Activated naive CD4-positive, alpha-beta T cell treated with anti-CD3 and anti-CD28 coated beads, Interleukin-2, amount 10 ng/mL, durations not matched to agents 7 days and 5 days (primary cell): ENCODE results near the gene CMSS1.
"Not testable (repeated sequence)": the region's sequence is repeated elsewhere in the genome, so short reads cannot be mapped to it uniquely, and the experiment has no call there.

Experiments used
- CTCF ChIA-PET: fragments of 350-600 bp; sonication (Branson Sonifier 250); formaldehyde crosslinking; loops from one replicate; lab custom pipeline; 2021; ENCODE audit warnings: antibody characterized with exemption; lab: Charles Lee
- DNase-seq: peaks from one replicate; pipeline ENCODE4 v3.0.0-alpha.2; 2020
- H3K27ac Mint-ChIP-seq: one replicate; pipeline ENCODE4 v1.8.0; 2021; ENCODE audit warnings: mild to moderate bottlenecking, moderate library complexity, mixed read lengths
- H3K27me3 Mint-ChIP-seq: one replicate; pipeline ENCODE4 v1.8.0; 2021; ENCODE audit warnings: mild to moderate bottlenecking, mixed read lengths
- H3K36me3 Mint-ChIP-seq: one replicate; pipeline ENCODE4 v1.8.0; 2021; ENCODE audit warnings: mixed read lengths
- H3K4me1 Mint-ChIP-seq: one replicate; pipeline ENCODE4 v1.8.0; 2021; ENCODE audit warnings: mixed read lengths
- H3K4me3 Mint-ChIP-seq: one replicate; pipeline ENCODE4 v1.8.0; 2021; ENCODE audit warnings: mild to moderate bottlenecking, moderate library complexity, mixed read lengths
- H3K9me3 Mint-ChIP-seq: one replicate; pipeline ENCODE4 v1.8.0; 2021; ENCODE audit warnings: mixed read lengths

Gene CMSS1

GRCh38 chr3:99834211-99834957 is 16.7 kb downstream of the CMSS1 start:
- no peaks in the 10 kb centered on the region for H3K36me3 Mint-ChIP-seq
- no peaks in the 10 kb centered on the region for H3K4me1 Mint-ChIP-seq
- DNase-seq = no peak
- H3K27me3 Mint-ChIP-seq = no peaks in the 10 kb centered on the region
- H3K27ac Mint-ChIP-seq = no peak overlapping the region
- CTCF ChIA-PET = interaction anchor here (1.1 to 5.3 kb wide), 3 partner anchors 9 to 420 kb away, joined by 3 to 42 read pairs (median 6); no protein-coding TSS in a partner anchor
- H3K9me3 Mint-ChIP-seq = no peaks in the 10 kb centered on the region
- no peak overlapping the region for H3K4me3 Mint-ChIP-seq

GRCh38 chr3:99836681-99837080 is 19.0 kb downstream of the CMSS1 start:
- H3K36me3 Mint-ChIP-seq = no peaks in the 10 kb centered on the region
- CTCF ChIA-PET = interaction anchor here (1.6 kb wide), 1 partner anchor 417 kb away, joined by 6 read pairs; no protein-coding TSS in a partner anchor
- H3K4me1 Mint-ChIP-seq = no peaks in the 10 kb centered on the region
- no peak for DNase-seq
- no peaks in the 10 kb centered on the region for H3K9me3 Mint-ChIP-seq
- no peaks in the 10 kb centered on the region for H3K27me3 Mint-ChIP-seq
- no peak overlapping the region for H3K4me3 Mint-ChIP-seq
- H3K27ac Mint-ChIP-seq = no peak overlapping the region

GRCh38 chr3:99837715-99838114 is 20.1 kb downstream of the CMSS1 start:
- H3K36me3 Mint-ChIP-seq = no peaks in the 10 kb centered on the region
- no peak for DNase-seq
- H3K27me3 Mint-ChIP-seq = no peaks in the 10 kb centered on the region
- H3K9me3 Mint-ChIP-seq = no peaks in the 10 kb centered on the region
- no peak overlapping the region for H3K27ac Mint-ChIP-seq
- no peak overlapping the region for H3K4me3 Mint-ChIP-seq
- H3K4me1 Mint-ChIP-seq = no peaks in the 10 kb centered on the region
- CTCF ChIA-PET = interaction anchor here (1.6 kb wide), 1 partner anchor 416 kb away, joined by 6 read pairs; no protein-coding TSS in a partner anchor

- DNase-seq = no peak
- H3K27ac Mint-ChIP-seq = no peak overlapping the region
- H3K4me1 Mint-ChIP-seq = no peaks in the 10 kb centered on the region
- H3K36me3 Mint-ChIP-seq = no peaks in the 10 kb centered on the region
- no peaks in the 10 kb centered on the region for H3K27me3 Mint-ChIP-seq
- CTCF ChIA-PET = interaction anchor here (1.2 kb wide), 1 partner anchor 230 kb away, joined by 3 read pairs; no protein-coding TSS in a partner anchor
- no peaks in the 10 kb centered on the region for H3K9me3 Mint-ChIP-seq
- H3K4me3 Mint-ChIP-seq = no peak overlapping the region
These were observed 21.1 kb downstream of the CMSS1 start for GRCh38 chr3:99838755-99839154.

GRCh38 chr3:99839613-99840012 is 22.0 kb downstream of the CMSS1 start:
- Mint-ChIP-seq H3K4me3 (no peak overlapping the region), H3K9me3 (no peaks in the 10 kb centered on the region), H3K4me1 (no peaks in the 10 kb centered on the region), H3K36me3 (no peaks in the 10 kb centered on the region), H3K27ac (no peak overlapping the region), H3K27me3 (no peaks in the 10 kb centered on the region)
- no peak for DNase-seq
- CTCF ChIA-PET = interaction anchor here (1.2 kb wide), 1 partner anchor 229 kb away, joined by 3 read pairs; no protein-coding TSS in a partner anchor

- H3K4me3 Mint-ChIP-seq, H3K36me3 Mint-ChIP-seq, H3K9me3 Mint-ChIP-seq, DNase-seq, H3K27ac Mint-ChIP-seq, H3K27me3 Mint-ChIP-seq, H3K4me1 Mint-ChIP-seq: not testable (repeated sequence)
- CTCF ChIA-PET = interaction anchor here (0.8 to 2.0 kb wide), 5 partner anchors 10 to 566 kb away, joined by 3 to 17 read pairs (median 4); no protein-coding TSS in a partner anchor
These were observed 24.3 kb downstream of the CMSS1 start for GRCh38 chr3:99841949-99842348.

- H3K27ac Mint-ChIP-seq = no peak overlapping the region
- no peaks in the 10 kb centered on the region for H3K4me1 Mint-ChIP-seq
- DNase-seq = no peak
- no peak overlapping the region for H3K4me3 Mint-ChIP-seq
- H3K36me3 Mint-ChIP-seq = no peaks in the 10 kb centered on the region
- no peaks in the 10 kb centered on the region for H3K9me3 Mint-ChIP-seq
- CTCF ChIA-PET = interaction anchor here (0.6 to 2.4 kb wide), 18 partner anchors 9 to 529 kb away, joined by 3 to 42 read pairs (median 4); partner anchors contain the start of genes CMSS1 and TBC1D23
- no peaks in the 10 kb centered on the region for H3K27me3 Mint-ChIP-seq
These were observed 25.3 kb downstream of the CMSS1 start for GRCh38 chr3:99842826-99843589.

GRCh38 chr3:99843590-99844258 is 26.1 kb downstream of the CMSS1 start:
- H3K36me3 Mint-ChIP-seq = no peaks in the 10 kb centered on the region
- CTCF ChIA-PET = interaction anchor here (0.6 to 2.4 kb wide), 25 partner anchors 9 to 528 kb away, joined by 3 to 42 read pairs (median 4); partner anchors contain the start of genes CMSS1 and TBC1D23
- no peak overlapping the region for H3K4me3 Mint-ChIP-seq
- H3K9me3 Mint-ChIP-seq = no peaks in the 10 kb centered on the region
- no peaks in the 10 kb centered on the region for H3K4me1 Mint-ChIP-seq
- no peak overlapping the region for H3K27ac Mint-ChIP-seq
- H3K27me3 Mint-ChIP-seq = no peaks in the 10 kb centered on the region
- no peak for DNase-seq

- Mint-ChIP-seq H3K9me3 (no peaks in the 10 kb centered on the region), H3K4me1 (no peaks in the 10 kb centered on the region), H3K36me3 (no peaks in the 10 kb centered on the region), H3K27ac (no peak overlapping the region), H3K4me3 (no peak overlapping the region), H3K27me3 (no peaks in the 10 kb centered on the region)
- CTCF ChIA-PET = interaction anchor here (2.1 kb wide), 1 partner anchor 409 kb away, joined by 13 read pairs; no protein-coding TSS in a partner anchor
- no peak for DNase-seq
These were observed 27.7 kb downstream of the CMSS1 start for GRCh38 chr3:99845331-99845730.

GRCh38 chr3:99845999-99846398 is 28.3 kb downstream of the CMSS1 start:
- H3K36me3 Mint-ChIP-seq = no peaks in the 10 kb centered on the region
- no peaks in the 10 kb centered on the region for H3K4me1 Mint-ChIP-seq
- no peak overlapping the region for H3K27ac Mint-ChIP-seq
- no peaks in the 10 kb centered on the region for H3K9me3 Mint-ChIP-seq
- H3K4me3 Mint-ChIP-seq = no peak overlapping the region
- DNase-seq = no peak
- no peaks in the 10 kb centered on the region for H3K27me3 Mint-ChIP-seq
- CTCF ChIA-PET = interaction anchor here (1.0 to 2.1 kb wide), 2 partner anchors 309 to 408 kb away, joined by 4 to 13 read pairs; no protein-coding TSS in a partner anchor

- H3K27ac Mint-ChIP-seq = no peak overlapping the region
- H3K27me3 Mint-ChIP-seq = no peaks in the 10 kb centered on the region
- H3K4me1 Mint-ChIP-seq = no peaks in the 10 kb centered on the region
- no peaks in the 10 kb centered on the region for H3K9me3 Mint-ChIP-seq
- DNase-seq = no peak
- no peak overlapping the region for H3K4me3 Mint-ChIP-seq
- CTCF ChIA-PET = interaction anchor here (1.0 to 2.1 kb wide), 2 partner anchors 308 to 408 kb away, joined by 4 to 13 read pairs; no protein-coding TSS in a partner anchor
- no peaks in the 10 kb centered on the region for H3K36me3 Mint-ChIP-seq
These were observed 29.0 kb downstream of the CMSS1 start for GRCh38 chr3:99846477-99847160.

GRCh38 chr3:99848433-99848832 is 30.8 kb downstream of the CMSS1 start:
- Mint-ChIP-seq H3K4me1 (no peaks in the 10 kb centered on the region), H3K27me3 (no peaks in the 10 kb centered on the region), H3K27ac (no peak overlapping the region), H3K9me3 (no peaks in the 10 kb centered on the region), H3K4me3 (no peak overlapping the region), H3K36me3 (no peaks in the 10 kb centered on the region)
- CTCF ChIA-PET = interaction anchor here (0.6 kb wide), 1 partner anchor 406 kb away, joined by 3 read pairs; no protein-coding TSS in a partner anchor
- DNase-seq = no peak

GRCh38 chr3:99850608-99851007 is 32.9 kb downstream of the CMSS1 start:
- H3K36me3 Mint-ChIP-seq = no peaks in the 10 kb centered on the region
- H3K4me3 Mint-ChIP-seq = no peak overlapping the region
- CTCF ChIA-PET = interaction anchor here (0.8 to 2.3 kb wide), 6 partner anchors 9 to 1288 kb away, joined by 3 to 9 read pairs (median 5); no protein-coding TSS in a partner anchor
- H3K4me1 Mint-ChIP-seq = no peaks in the 10 kb centered on the region
- no peaks in the 10 kb centered on the region for H3K27me3 Mint-ChIP-seq
- DNase-seq = no peak
- no peak overlapping the region for H3K27ac Mint-ChIP-seq
- no peaks in the 10 kb centered on the region for H3K9me3 Mint-ChIP-seq
